ENCODE measurements around the gene GPR153. TPM values are rescaled to one million over a fixed set of nuclear protein-coding genes. Genes with fewer than 3 reads are reported as not detected.

The GPR153 gene
- polyA plus RNA-seq, 3 donors, result 0.04 to 0.69 TPM; not detected in 1

DNA sequence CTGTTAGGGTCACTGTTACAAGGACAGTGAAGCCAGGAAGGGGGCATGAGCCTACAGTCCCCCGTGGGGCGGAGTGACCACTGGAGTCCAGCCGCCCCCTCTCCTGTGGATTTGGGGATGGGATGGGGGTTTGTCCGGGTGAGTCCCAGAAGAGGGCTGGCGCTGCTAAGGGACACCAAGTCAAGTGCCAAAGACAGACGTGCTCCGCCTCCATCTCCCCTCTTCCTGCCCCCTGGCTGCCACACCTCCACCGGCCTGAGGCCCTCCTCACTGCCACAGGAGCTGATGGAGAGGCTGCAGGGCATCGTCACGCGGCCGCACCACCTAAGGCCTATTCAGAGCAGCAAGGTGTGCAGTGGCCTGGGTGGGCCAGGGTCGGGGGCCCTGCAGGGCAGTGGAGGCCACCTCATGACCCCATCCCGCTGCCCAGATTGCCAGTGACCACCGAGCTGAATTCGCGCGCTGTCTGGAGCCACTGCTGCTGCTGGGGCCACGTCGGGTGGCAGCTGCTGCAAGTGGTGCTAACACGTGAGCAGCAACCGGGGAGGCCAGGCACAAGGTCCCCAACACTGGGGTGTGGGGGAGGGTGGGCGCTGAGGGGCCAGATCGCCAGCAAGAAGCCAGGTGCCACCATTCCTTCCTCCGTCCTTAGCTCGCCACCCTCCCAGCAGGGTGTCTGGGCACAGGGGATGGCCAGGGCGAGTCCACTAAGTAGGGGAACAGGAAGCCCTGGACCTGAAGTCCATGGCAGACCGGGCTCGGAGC lies 50.1 kb downstream of the GPR153 start:
- H3K27me3 Mint-ChIP-seq (ENCODE audit: low read depth in 3 of 3), result peaks cover 43 to 75% (median 49%) of the 10 kb centered on the region in 3 donors

More for the DNA sequence above, 50.1 kb downstream of the GPR153 start:
- Histone ChIP-seq H3K79me2 (ENCODE audit: insufficient read depth, low read length) (no peaks in the 10 kb centered on the region), H3K9ac (ENCODE audit: insufficient read depth, low read length, poor library complexity, severe bottlenecking) (no peak overlapping the region), H4K20me1 (ENCODE audit: insufficient read depth, low read length) (no peaks in the 10 kb centered on the region), H3K27me3 (ENCODE audit: control insufficient read depth in 2 of 2, insufficient read depth in 2 of 2, low read length in 2 of 2) (peaks cover 23 to 41% of the 10 kb centered on the region in 2 donors), H3K9me3 (replicated peaks in 1 of 2; ENCODE audit: control insufficient read depth in 1 of 2, insufficient read depth in 1 of 2, low read length in 2 of 2) (peaks cover 0 to 13% of the 10 kb centered on the region in 2 donors), H3K27ac (ENCODE audit: low read depth in 1 of 2, low read length in 2 of 2) (no peak overlapping the region), H3K4me1 (ENCODE audit: control insufficient read depth in 1 of 2, insufficient read depth in 2 of 2, low read length in 2 of 2) (peaks cover 11 to 26% of the 10 kb centered on the region in 2 donors), H3K36me3 (replicated peaks in 1 of 2; ENCODE audit: control insufficient read depth in 1 of 2, insufficient read depth in 2 of 2, low read length in 2 of 2) (no peaks in the 10 kb centered on the region), H3K4me3 (replicated peaks in 1 of 3; ENCODE audit: low read depth in 2 of 3, low read length in 3 of 3) (no peak overlapping the region), H3K4me2 (replicated peaks; ENCODE audit: extremely low read depth, low read length, poor library complexity, severe bottlenecking) (no peak overlapping the region), H2AFZ (ENCODE audit: insufficient read depth, low read depth, low read length, poor library complexity, severe bottlenecking) (no peak overlapping the region)
- Mint-ChIP-seq H3K36me3 (peaks cover 0 to 3% of the 10 kb centered on the region in 2 donors), H3K27ac (no peak overlapping the region), H3K9me3 (peaks cover 0 to 12% (median 1%) of the 10 kb centered on the region in 7 donors), H3K4me1 (peaks cover 18% of the 10 kb centered on the region), H3K4me3 (no peak overlapping the region)
- WGBS (ENCODE audit: insufficient coverage), result 94% methylated on average over 23 of the region's 29 CpGs
- no peak for TF ChIP-seq CTCF (IDR thresholded peaks at IDR 0.05)
- intact Hi-C loops (cut with micrococcal nuclease), result no loop called here
- no peak for DNase-seq

Measured in CD14-positive monocyte (primary cell).